ENCODE measurements around the gene ATP6V1G1. TPM values are rescaled to one million over a fixed set of nuclear protein-coding genes. Genes with fewer than 3 reads are reported as not detected.
A peak's percentile ranks its signal among the peaks of the same experiment; 100 is the strongest.

The ATP6V1G1 gene
- total and polyA plus RNA-seq, 2 experiments from 2014 or later = 337 to 439 TPM

- H3K4me3 ChIP-seq = peak overlapping the region; percentile 67
- peak overlapping the region; percentile 92 for H3K4me2 ChIP-seq
- H4K20me1 ChIP-seq (ENCODE audit: insufficient read depth, poor library complexity, severe bottlenecking) = peaks cover 56% of the 10 kb centered on the region
- 18% methylated on average over 11 of the region's 11 CpGs for WGBS (ENCODE audit: low lambda C conversion rate, missing lambda C conversion rate)
- no peak overlapping the region for H2AFZ ChIP-seq
- peak overlapping the region; percentile 95 for H3K27ac ChIP-seq
- no peak for TF ChIP-seq EZH2phosphoT487 (IDR thresholded peaks at IDR 0.05; ENCODE audit: low read depth, severe bottlenecking, unreplicated experiment)
- no peak for TF ChIP-seq EZH2 (IDR thresholded peaks at IDR 0.05; ENCODE audit: borderline replicate concordance)
- TF ChIP-seq CTCF (IDR thresholded peaks at IDR 0.05; ENCODE audit: poor library complexity) = no peak
- H3K79me2 ChIP-seq = peaks cover 63% of the 10 kb centered on the region
- H3K9me2 ChIP-seq (replicated peaks; ENCODE audit: insufficient read depth) = no peaks in the 10 kb centered on the region
- DNase-seq (ENCODE audit: low spot score) = peak; percentile 45
- H3K4me1 ChIP-seq (ENCODE audit: insufficient read depth) = peaks cover 19% of the 10 kb centered on the region
- no peaks in the 10 kb centered on the region for H3K9me3 ChIP-seq (ENCODE audit: low read depth)
- no peaks in the 10 kb centered on the region for H3K36me3 ChIP-seq (replicated peaks; ENCODE audit: insufficient read depth, low read depth)
- H3K27me3 ChIP-seq = no peaks in the 10 kb centered on the region
Measured at GRCh38 chr9:114588651-114589526, 1.3 kb downstream of the ATP6V1G1 start.

- H3K4me3 ChIP-seq = no peak overlapping the region
- H2AFZ ChIP-seq = no peak overlapping the region
- H3K9me2 ChIP-seq (replicated peaks; ENCODE audit: insufficient read depth) = no peaks in the 10 kb centered on the region
- H3K27ac ChIP-seq = peak overlapping the region; percentile 95
- 95% methylated on average over 6 of the region's 6 CpGs for WGBS (ENCODE audit: low lambda C conversion rate, missing lambda C conversion rate)
- H3K36me3 ChIP-seq (replicated peaks; ENCODE audit: insufficient read depth, low read depth) = no peaks in the 10 kb centered on the region
- H4K20me1 ChIP-seq (ENCODE audit: insufficient read depth, poor library complexity, severe bottlenecking) = peaks cover 70% of the 10 kb centered on the region
- H3K79me2 ChIP-seq = peaks cover 77% of the 10 kb centered on the region
- TF ChIP-seq CTCF (IDR thresholded peaks at IDR 0.05; ENCODE audit: poor library complexity) = no peak
- no peak for TF ChIP-seq EZH2 (IDR thresholded peaks at IDR 0.05; ENCODE audit: borderline replicate concordance)
- TF ChIP-seq EZH2phosphoT487 (IDR thresholded peaks at IDR 0.05; ENCODE audit: low read depth, severe bottlenecking, unreplicated experiment) = no peak
- DNase-seq (ENCODE audit: low spot score) = no peak
- peaks cover 19% of the 10 kb centered on the region for H3K4me1 ChIP-seq (ENCODE audit: insufficient read depth)
- no peaks in the 10 kb centered on the region for H3K27me3 ChIP-seq
- H3K9me3 ChIP-seq (ENCODE audit: low read depth) = no peaks in the 10 kb centered on the region
- H3K4me2 ChIP-seq = peak overlapping the region; percentile 92
Measured at GRCh38 chr9:114590328-114590727, 2.8 kb downstream of the ATP6V1G1 start.

- no peak overlapping the region for H3K4me3 ChIP-seq
- no peak for TF ChIP-seq CTCF (IDR thresholded peaks at IDR 0.05; ENCODE audit: poor library complexity)
- TF ChIP-seq EZH2phosphoT487 (IDR thresholded peaks at IDR 0.05; ENCODE audit: low read depth, severe bottlenecking, unreplicated experiment) = no peak
- TF ChIP-seq EZH2 (IDR thresholded peaks at IDR 0.05; ENCODE audit: borderline replicate concordance) = no peak
- peak overlapping the region; percentile 92 for H3K4me2 ChIP-seq
- peaks cover 19% of the 10 kb centered on the region for H3K4me1 ChIP-seq (ENCODE audit: insufficient read depth)
- no peaks in the 10 kb centered on the region for H3K27me3 ChIP-seq
- H2AFZ ChIP-seq = no peak overlapping the region
- H4K20me1 ChIP-seq (ENCODE audit: insufficient read depth, poor library complexity, severe bottlenecking) = peaks cover 81% of the 10 kb centered on the region
- no peaks in the 10 kb centered on the region for H3K36me3 ChIP-seq (replicated peaks; ENCODE audit: insufficient read depth, low read depth)
- peak overlapping the region; percentile 85 for H3K27ac ChIP-seq
- no peaks in the 10 kb centered on the region for H3K9me2 ChIP-seq (replicated peaks; ENCODE audit: insufficient read depth)
- WGBS (ENCODE audit: low lambda C conversion rate, missing lambda C conversion rate) = 82% methylated on average over 5 of the region's 5 CpGs
- no peaks in the 10 kb centered on the region for H3K9me3 ChIP-seq (ENCODE audit: low read depth)
- DNase-seq (ENCODE audit: low spot score) = peak; percentile 34
- peaks cover 85% of the 10 kb centered on the region for H3K79me2 ChIP-seq
Measured at GRCh38 chr9:114591291-114591787, 3.8 kb downstream of the ATP6V1G1 start.

All from hepatocyte (in vitro differentiated cells).